K562 (cell line): Measurements from ENCODE around the gene SZT2. TPM values are rescaled to one million over a fixed set of nuclear protein-coding genes. Genes with fewer than 3 reads are reported as not detected.

ENCODE experiments used
- BRCA1 ChIP-seq, 2 experiments: fragments of 450-650 bp in 1 of 2; sonication (generic) in 1 of 2; formaldehyde crosslinking in 1 of 2; IDR thresholded peaks; 2 replicates each; pipeline versions ENCODE4 v1.5.0 to v1.6.1; 2017 to 2020; ENCODE audit warnings: mild to moderate bottlenecking in 1 of 2, missing genetic modification reagents in 1 of 2
- CREB1 ChIP-seq, 2 experiments: sonication (generic) in 1 of 2; formaldehyde crosslinking in 1 of 2; IDR thresholded peaks; 2 replicates each; pipeline versions ENCODE4 v1.6.1 to v1.8.0; 2012 to 2022; ENCODE audit warnings: inconsistent platforms in 1 of 2, mild to moderate bottlenecking in 1 of 2, missing genetic modification reagents in 1 of 2, moderate library complexity in 1 of 2
- HDAC1 ChIP-seq, 2 experiments: fragments of 450-650 bp; IDR thresholded peaks; 2 replicates each; pipeline ENCODE4 v1.6.1; 2016 to 2017; ENCODE audit warnings: inconsistent platforms in 1 of 2, mild to moderate bottlenecking in 1 of 2, moderate library complexity in 1 of 2
- HDAC2 ChIP-seq: fragments of 450-650 bp; IDR thresholded peaks from 2 replicates; pipeline ENCODE4 v1.6.1; 2016; ENCODE audit warnings: mild to moderate bottlenecking
- HLTF ChIP-seq: fragments of 450-650 bp; IDR thresholded peaks from 2 replicates; pipeline ENCODE4 v1.6.1; 2016
- PURB ChIP-seq: sonication (generic); formaldehyde crosslinking; IDR thresholded peaks from 2 replicates; pipeline ENCODE4 v1.9.0; 2021; ENCODE audit warnings: low read depth, mild to moderate bottlenecking, missing genetic modification reagents
- RFX5 ChIP-seq: IDR thresholded peaks from 2 replicates; pipeline ENCODE4 v1.6.1; 2011; ENCODE audit warnings: low read depth, mild to moderate bottlenecking, improper control_type of control experiment, low read length
- SMARCC2 ChIP-seq: fragments of 450-650 bp; IDR thresholded peaks from 2 replicates; pipeline ENCODE4 v1.6.1; 2017; ENCODE audit warnings: antibody characterized with exemption, moderate library complexity, mild to moderate bottlenecking, low read depth
- SOX6 ChIP-seq: fragments of 450-650 bp; IDR thresholded peaks from 2 replicates; pipeline ENCODE4 v1.6.1; 2014; ENCODE audit warnings: mild to moderate bottlenecking
- TCFL5 ChIP-seq: fragments of 250-450 bp; sonication (Bioruptor Pico); conservative IDR thresholded peaks from 2 replicates; pipeline ENCODE4 v1.6.1; 2021; ENCODE audit warnings: mild to moderate bottlenecking, moderate library complexity, matching md5 sums
- TRIM24 ChIP-seq, 2 experiments: fragments of 450-650 bp; IDR thresholded peaks; 2 replicates each; pipeline ENCODE4 v1.6.1; 2016
- ZBTB26 ChIP-seq: fragments of 450-650 bp; formaldehyde crosslinking; IDR thresholded peaks from 2 replicates; pipeline ENCODE4 v1.4.0; 2022; ENCODE audit warnings: missing genetic modification characterization
- ZNF217 ChIP-seq: sonication (generic); formaldehyde crosslinking; IDR thresholded peaks from 2 replicates; pipeline ENCODE4 v1.8.0; 2022; ENCODE audit warnings: mild to moderate bottlenecking, missing genetic modification reagents
- ZNF232 ChIP-seq: sonication (generic); formaldehyde crosslinking; IDR thresholded peaks from 2 replicates; pipeline ENCODE4 v1.8.0; 2022; ENCODE audit warnings: mild to moderate bottlenecking, missing genetic modification reagents
- ZNF75A ChIP-seq: fragments of 450-650 bp; formaldehyde crosslinking; IDR thresholded peaks from 2 replicates; pipeline ENCODE4 v1.4.0; 2020; ENCODE audit warnings: mild to moderate bottlenecking
- ZNF785 ChIP-seq: fragments of 250-450 bp; sonication (Bioruptor Pico); IDR thresholded peaks from 2 replicates; pipeline ENCODE4 v1.4.0; 2020; ENCODE audit warnings: mild to moderate bottlenecking
- polyA plus RNA-seq, 8 experiments: library from polyadenylated mRNA; depleted of rRNA in 4 of 8; stranded (reverse) in 5 of 8; unstranded in 3 of 8; fragments of >200 nt; fragmentation: Nextera tagmentation in 2 of 8; fragmentation: Illumina TruSeq in 1 of 8; extraction: Ambion mirVana in 2 of 8; extraction: Trizol in 1 of 8; gene quantifications; 2 replicates each; pipeline versions ENCODE4 v1.2.1 to v1.2.3, GENCODE V29; 2011 to 2014; ENCODE audit warnings: inconsistent platforms in 1 of 8, missing spikeins in 1 of 8
- total RNA-seq, 7 experiments: library from RNA; depleted of rRNA in 6 of 7; stranded (reverse); fragments of >200 nt in 6 of 7; fragmentation: Illumina TruSeq in 2 of 7; extraction: Trizol in 2 of 7; gene quantifications; 2 replicates each; pipeline versions ENCODE4 v1.2.1 to v1.2.3, GENCODE V29; 2011 to 2021; ENCODE audit warnings: low replicate concordance in 1 of 7
- TF ChIP-seq, protein P1 (sequence below): sonication (generic); formaldehyde crosslinking; IDR thresholded peaks from 2 replicates; pipeline ENCODE4 v1.8.1; 2023; ENCODE audit warnings: mild to moderate bottlenecking, missing genetic modification reagents
- TF ChIP-seq, protein P2 (sequence below): fragments of 250-450 bp; sonication (Bioruptor Pico); IDR thresholded peaks from 2 replicates; pipeline ENCODE4 v1.8.0; 2021; ENCODE audit warnings: moderate library complexity, mild to moderate bottlenecking, inconsistent platforms
- TF ChIP-seq, protein P3 (sequence below), 2 experiments: IDR thresholded peaks; 2 replicates each; pipeline ENCODE4 v1.6.1; 2012; ENCODE audit warnings: improper control_type of control experiment in 2 of 2, low read depth in 2 of 2, low read length in 2 of 2, borderline replicate concordance in 1 of 2

Gene SZT2
- total and polyA plus RNA-seq, 9 of the 15 experiments (the other 6 are each of a cell fraction or from before 2014, with no cell fraction given), result 0.88 to 31.0 (median 12.8) TPM

DNA sequence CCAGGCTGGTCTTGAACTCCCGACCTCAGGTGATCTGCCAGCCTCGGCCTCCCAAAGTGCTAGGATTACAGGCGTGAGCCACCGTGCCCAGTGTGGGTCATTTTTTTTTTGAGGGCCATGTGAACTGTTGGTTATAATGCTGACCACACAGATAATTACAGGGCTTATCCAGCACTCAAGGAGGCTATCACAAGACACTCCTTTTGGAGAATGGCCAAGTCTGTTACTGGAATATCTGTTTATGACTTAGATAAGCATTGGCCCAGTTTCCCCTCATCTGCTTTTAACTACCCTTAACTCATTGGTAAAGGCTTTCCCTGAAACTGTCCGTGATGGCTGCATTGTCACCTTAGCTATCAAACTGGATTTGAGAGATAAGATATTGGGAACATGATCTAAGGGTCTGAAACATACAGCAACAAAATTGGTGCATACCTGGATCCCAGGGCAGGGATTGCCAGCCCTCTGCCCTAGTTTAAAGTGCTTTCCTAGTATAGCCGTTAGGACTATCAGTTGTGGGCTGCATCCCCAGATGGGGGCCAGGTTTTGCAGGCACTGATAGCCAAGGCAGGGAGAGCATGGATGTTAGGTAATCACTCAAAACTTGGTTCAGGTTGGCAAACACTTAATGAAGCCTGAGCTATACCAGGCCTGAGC is 15.6 kb downstream of the SZT2 start (continued):
- TF ChIP-seq CREB1 (IDR thresholded peaks at IDR 0.05), result no peak
- TF ChIP-seq CREB1 (CRISPR knock-in tag; IDR thresholded peaks at IDR 0.05), result no peak
- no peak for TF ChIP-seq ZNF75A (CRISPR knock-in tag)
- no peak for TF ChIP-seq PURB
- TF ChIP-seq TRIM24 (IDR thresholded peaks at IDR 0.05), result peak in 1 of 2 experiments; percentile 77; a peak in 1 of 4 replicates
- TF ChIP-seq SOX6, result peak; percentile 92
- no peak for TF ChIP-seq ZNF785 (CRISPR knock-in tag)
- TF ChIP-seq, protein P1, sequence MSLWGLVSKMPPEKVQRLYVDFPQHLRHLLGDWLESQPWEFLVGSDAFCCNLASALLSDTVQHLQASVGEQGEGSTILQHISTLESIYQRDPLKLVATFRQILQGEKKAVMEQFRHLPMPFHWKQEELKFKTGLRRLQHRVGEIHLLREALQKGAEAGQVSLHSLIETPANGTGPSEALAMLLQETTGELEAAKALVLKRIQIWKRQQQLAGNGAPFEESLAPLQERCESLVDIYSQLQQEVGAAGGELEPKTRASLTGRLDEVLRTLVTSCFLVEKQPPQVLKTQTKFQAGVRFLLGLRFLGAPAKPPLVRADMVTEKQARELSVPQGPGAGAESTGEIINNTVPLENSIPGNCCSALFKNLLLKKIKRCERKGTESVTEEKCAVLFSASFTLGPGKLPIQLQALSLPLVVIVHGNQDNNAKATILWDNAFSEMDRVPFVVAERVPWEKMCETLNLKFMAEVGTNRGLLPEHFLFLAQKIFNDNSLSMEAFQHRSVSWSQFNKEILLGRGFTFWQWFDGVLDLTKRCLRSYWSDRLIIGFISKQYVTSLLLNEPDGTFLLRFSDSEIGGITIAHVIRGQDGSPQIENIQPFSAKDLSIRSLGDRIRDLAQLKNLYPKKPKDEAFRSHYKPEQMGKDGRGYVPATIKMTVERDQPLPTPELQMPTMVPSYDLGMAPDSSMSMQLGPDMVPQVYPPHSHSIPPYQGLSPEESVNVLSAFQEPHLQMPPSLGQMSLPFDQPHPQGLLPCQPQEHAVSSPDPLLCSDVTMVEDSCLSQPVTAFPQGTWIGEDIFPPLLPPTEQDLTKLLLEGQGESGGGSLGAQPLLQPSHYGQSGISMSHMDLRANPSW, result no peak
- TF ChIP-seq, protein P2, sequence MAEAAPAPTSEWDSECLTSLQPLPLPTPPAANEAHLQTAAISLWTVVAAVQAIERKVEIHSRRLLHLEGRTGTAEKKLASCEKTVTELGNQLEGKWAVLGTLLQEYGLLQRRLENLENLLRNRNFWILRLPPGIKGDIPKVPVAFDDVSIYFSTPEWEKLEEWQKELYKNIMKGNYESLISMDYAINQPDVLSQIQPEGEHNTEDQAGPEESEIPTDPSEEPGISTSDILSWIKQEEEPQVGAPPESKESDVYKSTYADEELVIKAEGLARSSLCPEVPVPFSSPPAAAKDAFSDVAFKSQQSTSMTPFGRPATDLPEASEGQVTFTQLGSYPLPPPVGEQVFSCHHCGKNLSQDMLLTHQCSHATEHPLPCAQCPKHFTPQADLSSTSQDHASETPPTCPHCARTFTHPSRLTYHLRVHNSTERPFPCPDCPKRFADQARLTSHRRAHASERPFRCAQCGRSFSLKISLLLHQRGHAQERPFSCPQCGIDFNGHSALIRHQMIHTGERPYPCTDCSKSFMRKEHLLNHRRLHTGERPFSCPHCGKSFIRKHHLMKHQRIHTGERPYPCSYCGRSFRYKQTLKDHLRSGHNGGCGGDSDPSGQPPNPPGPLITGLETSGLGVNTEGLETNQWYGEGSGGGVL (CRISPR knock-in tag), result no peak
- peak; percentile 82; the same call in 1 of the 2 replicates for TF ChIP-seq HDAC2
- no peak for TF ChIP-seq TCFL5 (CRISPR knock-in tag)
- TF ChIP-seq ZNF217 (CRISPR knock-in tag), result no peak
- no peak for TF ChIP-seq BRCA1 (IDR thresholded peaks at IDR 0.05)
- TF ChIP-seq BRCA1 (CRISPR knock-in tag; IDR thresholded peaks at IDR 0.05), result no peak
- TF ChIP-seq RFX5, result no peak
- no peak for TF ChIP-seq ZNF232 (CRISPR knock-in tag)
- TF ChIP-seq HDAC1 (IDR thresholded peaks at IDR 0.05), result peak in 1 of 2 experiments; percentile 79; a peak in 2 of 4 replicates
- no peak for TF ChIP-seq ZBTB26 (CRISPR knock-in tag)
- TF ChIP-seq, protein P3, sequence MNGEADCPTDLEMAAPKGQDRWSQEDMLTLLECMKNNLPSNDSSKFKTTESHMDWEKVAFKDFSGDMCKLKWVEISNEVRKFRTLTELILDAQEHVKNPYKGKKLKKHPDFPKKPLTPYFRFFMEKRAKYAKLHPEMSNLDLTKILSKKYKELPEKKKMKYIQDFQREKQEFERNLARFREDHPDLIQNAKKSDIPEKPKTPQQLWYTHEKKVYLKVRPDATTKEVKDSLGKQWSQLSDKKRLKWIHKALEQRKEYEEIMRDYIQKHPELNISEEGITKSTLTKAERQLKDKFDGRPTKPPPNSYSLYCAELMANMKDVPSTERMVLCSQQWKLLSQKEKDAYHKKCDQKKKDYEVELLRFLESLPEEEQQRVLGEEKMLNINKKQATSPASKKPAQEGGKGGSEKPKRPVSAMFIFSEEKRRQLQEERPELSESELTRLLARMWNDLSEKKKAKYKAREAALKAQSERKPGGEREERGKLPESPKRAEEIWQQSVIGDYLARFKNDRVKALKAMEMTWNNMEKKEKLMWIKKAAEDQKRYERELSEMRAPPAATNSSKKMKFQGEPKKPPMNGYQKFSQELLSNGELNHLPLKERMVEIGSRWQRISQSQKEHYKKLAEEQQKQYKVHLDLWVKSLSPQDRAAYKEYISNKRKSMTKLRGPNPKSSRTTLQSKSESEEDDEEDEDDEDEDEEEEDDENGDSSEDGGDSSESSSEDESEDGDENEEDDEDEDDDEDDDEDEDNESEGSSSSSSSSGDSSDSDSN (IDR thresholded peaks at IDR 0.05; ENCODE audit: borderline replicate concordance in 1 of 2, low read depth in 2 of 2, low read length in 2 of 2), result no peak
- no peak for TF ChIP-seq HLTF
- TF ChIP-seq SMARCC2, result peak; percentile 55; the same call in 1 of the 2 replicates
